Mesenchymal stem cell (in vitro differentiated cells and primary cell): ENCODE results near the gene SNCB.

Experiments used
- DNase-seq: peaks from one replicate; pipeline ENCODE4 v3.0.0-alpha.2; 2013
- H2AFZ ChIP-seq: one replicate; pipeline ENCODE4 v1.6.1; 2013; ENCODE audit warnings: low read depth, mild to moderate bottlenecking, control low read depth, inconsistent platforms, low read length, moderate library complexity
- H2AK5ac ChIP-seq: 2 replicates; pipeline ENCODE4 v1.6.1; 2013; ENCODE audit warnings: low read length, moderate library complexity, mild to moderate bottlenecking, inconsistent platforms; ENCODE audit not compliant: severe bottlenecking
- H2BK120ac ChIP-seq: one replicate; pipeline ENCODE4 v1.6.1; 2013; ENCODE audit warnings: low read depth, mild to moderate bottlenecking, inconsistent platforms, low read length, moderate library complexity
- H2BK12ac ChIP-seq, 2 experiments: one replicate each; pipeline ENCODE4 v1.6.1; 2013; ENCODE audit warnings: inconsistent platforms in 2 of 2, low read length in 2 of 2, mild to moderate bottlenecking in 2 of 2, moderate library complexity in 2 of 2, control low read depth in 1 of 2
- H2BK15ac ChIP-seq: one replicate; pipeline ENCODE4 v1.6.1; 2013; ENCODE audit warnings: mild to moderate bottlenecking, low read depth, inconsistent platforms; ENCODE audit not compliant: poor library complexity, severe bottlenecking
- H2BK5ac ChIP-seq: 2 replicates; pipeline ENCODE4 v1.6.1; 2013; ENCODE audit warnings: low read depth, mild to moderate bottlenecking, low read length, control low read depth, inconsistent platforms; ENCODE audit not compliant: poor library complexity, severe bottlenecking
- H3K14ac ChIP-seq, 2 experiments: one replicate each; pipeline ENCODE4 v1.6.1; 2013; ENCODE audit warnings: inconsistent platforms in 2 of 2, low read length in 2 of 2, control low read depth in 1 of 2, mild to moderate bottlenecking in 1 of 2, moderate library complexity in 1 of 2
- H3K18ac ChIP-seq, 2 experiments: one replicate each; pipeline ENCODE4 v1.6.1; 2013; ENCODE audit warnings: inconsistent platforms in 2 of 2, low read length in 2 of 2, control low read depth in 1 of 2, low read depth in 1 of 2, mild to moderate bottlenecking in 1 of 2
- H3K23ac ChIP-seq, 2 experiments: one replicate each; pipeline ENCODE4 v1.6.1; 2013; ENCODE audit warnings: inconsistent platforms in 2 of 2, low read length in 2 of 2, mild to moderate bottlenecking in 2 of 2, moderate library complexity in 2 of 2, control low read depth in 1 of 2
- H3K27ac ChIP-seq: 2 replicates; pipeline ENCODE4 v1.5.1; 2013; ENCODE audit warnings: mild to moderate bottlenecking, moderate library complexity, low read length, control low read depth, inconsistent platforms; ENCODE audit not compliant: poor library complexity, severe bottlenecking
- H3K27me3 ChIP-seq, 2 experiments: 2 replicates each; pipeline versions ENCODE4 v1.6.1 to v1.7.0; 2013; ENCODE audit warnings: low read length in 2 of 2, mild to moderate bottlenecking in 2 of 2, moderate library complexity in 2 of 2, control low read depth in 1 of 2, inconsistent platforms in 1 of 2; ENCODE audit not compliant: control insufficient read depth in 1 of 2, insufficient read depth in 1 of 2
- H3K36me3 ChIP-seq, 2 experiments: 2 replicates each; pipeline versions ENCODE4 v1.6.1 to v1.7.0; 2013; ENCODE audit warnings: low read length in 2 of 2, control low read depth in 1 of 2, inconsistent platforms in 1 of 2, low read depth in 1 of 2, mild to moderate bottlenecking in 1 of 2; ENCODE audit not compliant: insufficient read depth in 2 of 2, control insufficient read depth in 1 of 2
- H3K4ac ChIP-seq, 2 experiments: one replicate each; pipeline ENCODE4 v1.6.1; 2013; ENCODE audit warnings: inconsistent platforms in 2 of 2, low read length in 2 of 2, mild to moderate bottlenecking in 2 of 2, moderate library complexity in 2 of 2, control low read depth in 1 of 2, low read depth in 1 of 2
- H3K4me1 ChIP-seq: 2 replicates; pipeline ENCODE4 v1.6.1; 2013; ENCODE audit warnings: low read depth, low read length, control low read depth; ENCODE audit not compliant: control insufficient read depth, insufficient read depth
- H3K4me2 ChIP-seq: 2 replicates; pipeline ENCODE4 v1.6.1; 2013; ENCODE audit warnings: low read length, mild to moderate bottlenecking, inconsistent platforms; ENCODE audit not compliant: poor library complexity, severe bottlenecking
- H3K4me3 ChIP-seq, 2 experiments: 2 replicates each; pipeline versions ENCODE4 v1.5.1 to v1.7.0; 2013; ENCODE audit warnings: low read length in 2 of 2, mild to moderate bottlenecking in 2 of 2, control low read depth in 1 of 2, low read depth in 1 of 2; ENCODE audit not compliant: insufficient read depth in 1 of 2
- H3K79me1 ChIP-seq: replicated peaks from 2 replicates; pipeline ENCODE4 v1.6.1; 2013; ENCODE audit warnings: mild to moderate bottlenecking, control low read depth, low read length, inconsistent platforms; ENCODE audit not compliant: poor library complexity, severe bottlenecking
- H3K9ac ChIP-seq: 2 replicates; pipeline ENCODE4 v1.7.0; 2013; ENCODE audit warnings: mild to moderate bottlenecking, low read length, moderate library complexity
- H3K9me3 ChIP-seq: 2 replicates; pipeline ENCODE4 v1.7.0; 2013; ENCODE audit warnings: mild to moderate bottlenecking, low read length; ENCODE audit not compliant: control insufficient read depth
- H4K8ac ChIP-seq: one replicate; pipeline ENCODE4 v1.6.1; 2013; ENCODE audit warnings: inconsistent platforms, mild to moderate bottlenecking, low read length, moderate library complexity
- H4K91ac ChIP-seq: one replicate; pipeline ENCODE4 v1.6.1; 2013; ENCODE audit warnings: mild to moderate bottlenecking, low read length, inconsistent platforms
- WGBS: methylation state at CpG from one replicate; pipeline ENCODE4 v1.1.7; 2013; ENCODE audit warnings: mixed read lengths; 5-methylcytosine and 5-hydroxymethylcytosine counted together

The SNCB gene

DNA sequence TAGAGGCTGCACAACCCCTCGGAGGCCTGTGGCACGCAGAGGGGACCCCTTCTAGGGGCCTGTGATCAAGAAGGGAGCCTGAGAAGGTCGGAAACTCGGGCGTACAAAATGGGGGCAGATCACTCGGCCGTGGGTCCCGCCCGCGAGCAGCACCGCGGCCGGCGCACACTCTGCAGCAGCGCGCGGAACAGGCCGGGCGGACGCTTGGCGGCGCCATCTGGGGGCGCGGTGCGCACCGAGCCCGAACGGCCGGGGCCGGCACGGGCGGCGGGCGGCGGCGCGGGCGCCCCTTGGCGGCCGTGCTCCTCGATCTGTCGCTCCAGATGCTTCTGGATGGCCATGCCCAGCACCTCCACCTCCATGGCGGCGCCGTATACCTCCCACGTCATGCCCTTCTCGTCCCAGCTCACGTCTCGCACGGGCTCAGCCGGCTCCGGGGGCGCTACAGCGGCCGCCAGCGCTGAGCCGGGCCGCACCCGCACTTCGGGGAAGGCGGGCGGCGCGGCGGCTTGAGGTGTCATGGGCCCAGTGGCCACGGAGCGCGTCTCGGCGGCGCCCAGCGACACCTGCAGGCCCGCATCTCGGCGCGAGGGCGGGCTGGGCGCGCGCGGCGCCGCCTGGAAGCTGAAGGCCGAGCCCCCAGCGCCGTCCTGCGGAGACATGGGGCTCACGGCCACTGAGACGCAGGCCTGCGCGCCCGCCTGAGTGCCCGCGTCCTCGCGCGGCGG is 33.5 kb downstream of the SNCB start:
- Histone ChIP-seq H3K14ac (no peak overlapping the region), H3K9me3 (no peaks in the 10 kb centered on the region), H2BK120ac (no peak overlapping the region), H3K23ac (no peak overlapping the region), H3K36me3 (peaks cover 12 to 34% of the 10 kb centered on the region in 2 experiments), H3K4me3 (peak overlapping the region in 1 of 2 experiments; percentile 26), H2AK5ac (no peak overlapping the region), H4K8ac (no peak overlapping the region), H2BK12ac (no peak overlapping the region), H3K4me2 (peak overlapping the region; percentile 41), H3K4me1 (peaks cover 14% of the 10 kb centered on the region), H3K27ac (no peak overlapping the region), H3K9ac (no peak overlapping the region), H3K4ac (no peak overlapping the region), H2AFZ (peak overlapping the region; percentile 42), H3K79me1 (peaks cover 33% of the 10 kb centered on the region), H2BK15ac (peak overlapping the region; percentile 13), H2BK5ac (no peak overlapping the region), H4K91ac (no peak overlapping the region), H3K27me3 (peaks cover 0 to 16% of the 10 kb centered on the region in 2 experiments), H3K18ac (no peak overlapping the region)
- 34% methylated on average over 70 of the region's 98 CpGs for WGBS
- DNase-seq = peak; percentile 35

DNA sequence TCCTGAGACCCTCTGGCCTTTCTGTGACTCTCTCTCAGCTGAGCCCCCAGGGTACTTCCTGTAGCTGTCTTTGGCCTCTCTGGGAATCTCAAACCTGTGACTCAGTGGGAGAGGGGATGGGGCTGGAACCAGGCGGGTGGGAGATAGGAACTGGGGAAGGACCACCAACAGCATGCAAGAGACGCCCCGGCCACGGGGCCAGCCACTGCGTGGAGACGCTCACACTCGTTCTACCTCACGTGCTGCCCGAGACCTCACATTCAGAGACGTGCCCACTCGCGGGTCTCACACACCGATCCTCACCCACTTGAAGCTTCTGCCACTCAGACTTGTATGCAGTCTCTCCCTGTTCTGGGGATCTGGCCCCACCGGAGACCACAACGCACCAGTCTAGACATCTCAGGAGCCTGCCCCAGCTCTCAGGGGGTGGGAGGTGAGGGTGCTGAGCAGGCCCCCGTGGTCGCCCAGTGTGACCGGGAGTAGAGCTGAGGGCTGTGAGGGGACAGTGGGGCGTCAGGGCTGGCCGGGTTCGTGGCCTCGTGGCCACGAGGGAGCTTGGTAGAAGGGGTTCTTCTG is 34.2 kb downstream of the SNCB start:
- Histone ChIP-seq H2BK15ac (no peak overlapping the region), H3K18ac (no peak overlapping the region), H4K8ac (no peak overlapping the region), H3K36me3 (peaks cover 12 to 40% of the 10 kb centered on the region in 2 experiments), H3K9me3 (no peaks in the 10 kb centered on the region), H3K79me1 (peaks cover 29% of the 10 kb centered on the region), H3K4ac (no peak overlapping the region), H3K27ac (no peak overlapping the region), H3K4me3 (no peak overlapping the region), H2AFZ (no peak overlapping the region), H3K14ac (no peak overlapping the region), H2BK5ac (no peak overlapping the region), H3K9ac (no peak overlapping the region), H3K4me2 (no peak overlapping the region), H3K27me3 (peaks cover 0 to 16% of the 10 kb centered on the region in 2 experiments), H2AK5ac (no peak overlapping the region), H2BK120ac (no peak overlapping the region), H3K4me1 (peaks cover 11% of the 10 kb centered on the region), H3K23ac (no peak overlapping the region), H2BK12ac (no peak overlapping the region), H4K91ac (no peak overlapping the region)
- no peak for DNase-seq
- 97% methylated on average over 20 of the region's 23 CpGs for WGBS

DNA sequence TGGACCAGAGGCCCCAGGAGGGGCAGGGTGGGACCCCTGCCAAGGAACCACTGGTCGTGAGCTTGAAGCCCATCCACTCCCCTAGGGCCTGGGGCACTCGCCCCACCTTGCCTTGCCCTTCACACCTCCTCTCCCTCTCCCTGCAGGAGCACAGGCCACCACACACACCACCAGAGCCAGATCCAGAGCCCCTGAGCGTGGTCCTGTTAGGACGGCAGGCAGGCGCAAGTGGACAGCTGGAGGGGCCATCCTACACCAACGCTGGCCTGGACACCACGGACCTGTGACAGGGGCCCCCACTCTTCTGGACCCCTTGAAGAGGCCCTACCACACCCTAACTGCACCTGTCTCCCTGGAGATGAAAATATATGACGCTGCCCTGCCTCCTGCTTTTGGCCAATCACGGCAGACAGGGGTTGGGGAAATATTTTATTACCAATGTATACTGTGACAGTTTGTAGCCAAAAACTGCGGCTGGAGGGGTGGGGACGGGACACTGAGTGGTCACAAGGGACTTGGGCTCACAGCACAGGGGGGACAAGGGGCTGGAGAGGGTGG is 34.9 kb downstream of the SNCB start:
- H4K8ac ChIP-seq = no peak overlapping the region
- no peak overlapping the region for H3K9ac ChIP-seq
- no peak overlapping the region for H3K23ac ChIP-seq
- peaks cover 0 to 16% of the 10 kb centered on the region in 2 experiments for H3K27me3 ChIP-seq
- H3K4me3 ChIP-seq = no peak overlapping the region
- WGBS = 92% methylated on average over 10 of the region's 11 CpGs
- no peak overlapping the region for H3K27ac ChIP-seq
- H2BK120ac ChIP-seq = no peak overlapping the region
- no peak overlapping the region for H2AFZ ChIP-seq
- H3K4me1 ChIP-seq = peaks cover 11% of the 10 kb centered on the region
- H3K18ac ChIP-seq = no peak overlapping the region
- DNase-seq = no peak
- H3K4ac ChIP-seq = no peak overlapping the region
- no peak overlapping the region for H3K14ac ChIP-seq
- no peak overlapping the region for H2BK15ac ChIP-seq
- no peak overlapping the region for H2BK12ac ChIP-seq
- no peak overlapping the region for H4K91ac ChIP-seq
- no peak overlapping the region for H3K4me2 ChIP-seq
- H3K36me3 ChIP-seq = peaks cover 12 to 42% of the 10 kb centered on the region in 2 experiments
- H2BK5ac ChIP-seq = no peak overlapping the region
- H3K79me1 ChIP-seq = peaks cover 29% of the 10 kb centered on the region
- no peak overlapping the region for H2AK5ac ChIP-seq
- H3K9me3 ChIP-seq = no peaks in the 10 kb centered on the region

DNA sequence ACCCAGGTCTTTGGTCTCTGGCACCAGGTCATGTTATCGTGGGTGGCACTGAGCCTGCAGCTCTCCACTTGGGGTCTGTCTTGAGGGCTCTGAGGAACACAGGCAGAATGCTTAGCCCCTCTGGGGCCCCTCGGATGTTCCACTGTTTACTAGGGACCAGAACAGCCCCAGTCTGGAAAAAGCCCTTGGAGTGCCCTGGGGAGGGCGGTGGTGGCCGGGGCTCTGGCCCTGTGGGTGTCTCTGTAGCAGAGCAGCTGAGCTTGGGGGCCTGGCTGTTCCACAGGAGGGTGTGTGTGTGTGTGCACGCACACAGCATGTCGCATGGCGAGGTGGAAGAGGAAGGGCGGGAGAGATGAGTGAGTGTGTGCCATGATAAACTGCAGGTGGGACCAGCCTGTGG is 35.8 kb downstream of the SNCB start:
- H2BK12ac ChIP-seq = no peak overlapping the region
- peaks cover 0 to 16% of the 10 kb centered on the region in 2 experiments for H3K27me3 ChIP-seq
- H3K4me1 ChIP-seq = peaks cover 8% of the 10 kb centered on the region
- no peak overlapping the region for H4K91ac ChIP-seq
- H3K18ac ChIP-seq = no peak overlapping the region
- H2AFZ ChIP-seq = no peak overlapping the region
- peaks cover 24% of the 10 kb centered on the region for H3K79me1 ChIP-seq
- H4K8ac ChIP-seq = no peak overlapping the region
- H2BK5ac ChIP-seq = no peak overlapping the region
- no peak overlapping the region for H3K9ac ChIP-seq
- no peak overlapping the region for H2BK120ac ChIP-seq
- no peak overlapping the region for H3K23ac ChIP-seq
- H3K36me3 ChIP-seq = peaks cover 12 to 42% of the 10 kb centered on the region in 2 experiments
- no peak overlapping the region for H3K4me3 ChIP-seq
- no peak overlapping the region for H2AK5ac ChIP-seq
- H2BK15ac ChIP-seq = no peak overlapping the region
- no peak overlapping the region for H3K4ac ChIP-seq
- no peak for DNase-seq
- 93% methylated on average over 8 of the region's 8 CpGs for WGBS
- H3K14ac ChIP-seq = no peak overlapping the region
- H3K27ac ChIP-seq = no peak overlapping the region
- H3K9me3 ChIP-seq = no peaks in the 10 kb centered on the region
- H3K4me2 ChIP-seq = no peak overlapping the region
